MCF 10A (cell line): Measurements from ENCODE around the gene C17orf67. TPM values are rescaled to one million over a fixed set of nuclear protein-coding genes. Genes with fewer than 3 reads are reported as not detected.

Source experiments
- BruUV-seq: library from RNA; stranded (reverse); fragments of 400-500 nt; replicated peaks from 2 replicates; lab custom pipeline; 2021; lab: Mats Ljungman, UMichigan
- CTCF ChIA-PET: fragments of 300-600 bp; sonication (Branson Sonifier 250); formaldehyde crosslinking; extraction: SDS; loops from one replicate; lab custom pipeline; 2021; ENCODE audit warnings: antibody characterized with exemption, inconsistent platforms; lab: Yijun Ruan, JAX
- POLR2A ChIA-PET: fragments of 300-600, 350-650 bp; sonication (Branson Sonifier 250); formaldehyde crosslinking; extraction: SDS; loops from one replicate; lab custom pipeline; 2020; ENCODE audit warnings: antibody characterized with exemption, inconsistent platforms; lab: Yijun Ruan, JAX
- DNase-seq: peaks from one replicate; pipeline ENCODE4 v3.0.0-alpha.2; 2018; ENCODE audit not compliant: unreplicated experiment
- H3K27ac Mint-ChIP-seq: one replicate; pipeline ENCODE4 v1.8.0; 2022; ENCODE audit warnings: mild to moderate bottlenecking, low read depth, mixed read lengths; ENCODE audit not compliant: unreplicated experiment
- H3K27me3 Mint-ChIP-seq: one replicate; pipeline ENCODE4 v1.8.0; 2022; ENCODE audit warnings: mixed read lengths; ENCODE audit not compliant: insufficient read depth, unreplicated experiment
- H3K36me3 Mint-ChIP-seq: one replicate; pipeline ENCODE4 v1.8.0; 2022; ENCODE audit warnings: mild to moderate bottlenecking, moderate library complexity, mixed read lengths; ENCODE audit not compliant: insufficient read depth, unreplicated experiment
- H3K4me1 Mint-ChIP-seq: one replicate; pipeline ENCODE4 v1.8.0; 2022; ENCODE audit warnings: mixed read lengths; ENCODE audit not compliant: insufficient read depth, unreplicated experiment
- H3K4me3 Mint-ChIP-seq: one replicate; pipeline ENCODE4 v1.8.0; 2022; ENCODE audit warnings: mild to moderate bottlenecking, moderate library complexity, mixed read lengths; ENCODE audit not compliant: unreplicated experiment
- H3K9me3 Mint-ChIP-seq: one replicate; pipeline ENCODE4 v1.8.0; 2022; ENCODE audit warnings: mixed read lengths; ENCODE audit not compliant: unreplicated experiment
- CTCF ChIP-seq: fragments of 200-600 bp; IDR thresholded peaks from one replicate; pipeline ENCODE4 v1.8.0; 2022; ENCODE audit warnings: antibody characterized with exemption, mild to moderate bottlenecking; ENCODE audit not compliant: unreplicated experiment
- intact Hi-C: fragments of 100-400 bp; cut with micrococcal nuclease; formaldehyde crosslinking; loops from 2 replicates; pipeline ENCODE4 v1.14.1; 2022
- total RNA-seq: library from RNA; stranded (reverse); gene quantifications from 2 replicates; pipeline ENCODE4 v1.2.3, GENCODE V29; 2022

C17orf67 gene
- total RNA-seq, 1 experiment from 2014 or later = 3.3 TPM

GRCh38 chr17:56823848-56824247, 9.9 kb downstream of the C17orf67 start:
- no TSS peak for BruUV-seq
- intact Hi-C loops = no loop called here
- Mint-ChIP-seq H3K36me3 (peaks cover 10% of the 10 kb centered on the region), H3K4me3 (no peak overlapping the region), H3K9me3 (no peaks in the 10 kb centered on the region), H3K4me1 (peaks cover 5% of the 10 kb centered on the region), H3K27ac (no peak overlapping the region), H3K27me3 (no peaks in the 10 kb centered on the region)
- no peak for TF ChIP-seq CTCF
- POLR2A ChIA-PET = interaction anchor here (1.1 to 2.6 kb wide), 5 partner anchors 8 to 42 kb away, joined by 3 to 28 read pairs (median 4); partner anchors contain the start of genes C17orf67 and DGKE
- CTCF ChIA-PET = interaction anchor here (0.6 to 1.7 kb wide), 9 partner anchors 9 to 611 kb away, joined by 3 to 5 read pairs (median 3); no protein-coding TSS in a partner anchor
- DNase-seq = no peak

- Mint-ChIP-seq H3K27ac (no peak overlapping the region), H3K9me3 (no peaks in the 10 kb centered on the region), H3K4me3 (no peak overlapping the region), H3K36me3 (peaks cover 4% of the 10 kb centered on the region), H3K27me3 (no peaks in the 10 kb centered on the region), H3K4me1 (peaks cover 5% of the 10 kb centered on the region)
- BruUV-seq = no TSS peak
- CTCF ChIA-PET = interaction anchor here (1.0 to 1.7 kb wide), 5 partner anchors 13 to 117 kb away, joined by 3 to 5 read pairs (median 4); no protein-coding TSS in a partner anchor
- no peak for TF ChIP-seq CTCF
- no peak for DNase-seq
- POLR2A ChIA-PET = interaction anchor here (1.1 kb wide), 1 partner anchor 38 kb away, joined by 4 read pairs; no protein-coding TSS in a partner anchor
- intact Hi-C loops = no loop called here
These were observed 11.0 kb downstream of the C17orf67 start for GRCh38 chr17:56822725-56823124.

GRCh38 chr17:56821847-56822534, 11.7 kb downstream of the C17orf67 start:
- H3K36me3 Mint-ChIP-seq = no peaks in the 10 kb centered on the region
- POLR2A ChIA-PET = no interaction called here
- BruUV-seq = no TSS peak
- intact Hi-C loops = no loop called here
- no peak overlapping the region for H3K27ac Mint-ChIP-seq
- H3K4me1 Mint-ChIP-seq = peaks cover 5% of the 10 kb centered on the region
- CTCF ChIA-PET = interaction anchor here (0.6 to 1.4 kb wide), 3 partner anchors 42 to 117 kb away, joined by 3 to 5 read pairs (median 4); no protein-coding TSS in a partner anchor
- no peaks in the 10 kb centered on the region for H3K27me3 Mint-ChIP-seq
- H3K9me3 Mint-ChIP-seq = no peaks in the 10 kb centered on the region
- DNase-seq = no peak
- no peak overlapping the region for H3K4me3 Mint-ChIP-seq
- TF ChIP-seq CTCF = no peak

GRCh38 chr17:56820207-56820606, 13.5 kb downstream of the C17orf67 start:
- intact Hi-C loops = no loop called here
- Mint-ChIP-seq H3K4me3 (no peak overlapping the region), H3K9me3 (no peaks in the 10 kb centered on the region), H3K4me1 (peaks cover 5% of the 10 kb centered on the region), H3K27ac (no peak overlapping the region), H3K27me3 (no peaks in the 10 kb centered on the region), H3K36me3 (no peaks in the 10 kb centered on the region)
- POLR2A ChIA-PET = interaction anchor here (0.7 to 5.3 kb wide), 7 partner anchors 12 to 225 kb away, joined by 3 to 59 read pairs (median 7); partner anchors contain the start of genes C17orf67, DGKE and TRIM25
- CTCF ChIA-PET = interaction anchor here (0.5 to 3.1 kb wide), 36 partner anchors 8 to 672 kb away, joined by 3 to 21 read pairs (median 4); no protein-coding TSS in a partner anchor
- TF ChIP-seq CTCF = no peak
- no peak for DNase-seq
- BruUV-seq = no TSS peak
